Sigmoid colon (tissue), 4 donors: ENCODE results near the gene COL4A2.

ENCODE experiments used
- EP300 ChIP-seq, 4 donors: sonication (generic); formaldehyde crosslinking; IDR thresholded peaks; one replicate each; pipeline ENCODE4 v1.6.1; 2017; ENCODE audit warnings: antibody characterized with exemption in 4 of 4
- POLR2A ChIP-seq, 2 donors: fragments of 450-650 bp; IDR thresholded peaks; one replicate each; pipeline ENCODE4 v1.6.1; 2016; ENCODE audit warnings: antibody characterized with exemption in 2 of 2, mild to moderate bottlenecking in 2 of 2, moderate library complexity in 2 of 2
- POLR2AphosphoS5 ChIP-seq, 4 donors: sonication (generic); formaldehyde crosslinking; IDR thresholded peaks; one replicate each; pipeline ENCODE4 v1.6.1; 2017; ENCODE audit warnings: antibody characterized with exemption in 4 of 4
- TF ChIP-seq, protein P1 (sequence below), 4 experiments: fragments of 450-650 bp in 3 of 4; fragments of 200-600 bp in 1 of 4; IDR thresholded peaks; one replicate each; pipeline ENCODE4 v1.5.1; 2016 to 2019; ENCODE audit warnings: antibody characterized with exemption in 4 of 4, mild to moderate bottlenecking in 3 of 4, moderate library complexity in 2 of 4

DNA sequence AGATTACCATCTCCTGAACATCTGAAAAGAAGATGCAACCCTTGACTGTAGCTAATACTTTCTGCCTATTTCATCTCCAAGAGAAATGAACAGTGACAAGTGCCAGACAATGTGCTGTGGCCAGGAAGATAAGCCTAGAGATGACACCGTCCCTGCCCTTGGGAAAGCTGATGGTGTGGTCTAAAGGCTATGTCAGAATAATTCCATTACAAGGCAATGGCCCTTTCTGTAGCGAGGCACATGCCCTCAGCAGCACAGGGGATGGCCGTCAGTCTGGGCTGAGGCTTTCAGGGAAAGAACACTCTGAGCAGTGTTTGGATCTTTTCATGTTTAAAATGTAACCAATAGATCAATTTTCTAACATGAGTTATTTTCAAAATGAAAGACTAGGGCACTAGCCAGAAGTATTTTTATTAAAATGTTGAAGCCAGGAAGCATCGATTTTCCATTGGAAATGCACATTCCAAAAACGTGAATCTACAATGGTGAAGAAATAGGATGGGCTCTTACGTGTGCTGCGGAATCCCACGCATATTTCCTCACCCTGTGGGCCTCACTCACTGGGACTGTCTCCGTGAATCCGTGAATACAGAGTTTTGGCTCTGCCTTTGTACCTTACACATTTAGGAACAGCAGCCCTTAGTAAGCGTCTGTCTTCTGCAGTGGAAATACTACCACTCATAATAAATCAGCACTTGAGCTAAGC is 22.2 kb upstream of the COL4A2 start:
- TF ChIP-seq POLR2A (IDR thresholded peaks at IDR 0.05), result no peak
- TF ChIP-seq, protein P1, sequence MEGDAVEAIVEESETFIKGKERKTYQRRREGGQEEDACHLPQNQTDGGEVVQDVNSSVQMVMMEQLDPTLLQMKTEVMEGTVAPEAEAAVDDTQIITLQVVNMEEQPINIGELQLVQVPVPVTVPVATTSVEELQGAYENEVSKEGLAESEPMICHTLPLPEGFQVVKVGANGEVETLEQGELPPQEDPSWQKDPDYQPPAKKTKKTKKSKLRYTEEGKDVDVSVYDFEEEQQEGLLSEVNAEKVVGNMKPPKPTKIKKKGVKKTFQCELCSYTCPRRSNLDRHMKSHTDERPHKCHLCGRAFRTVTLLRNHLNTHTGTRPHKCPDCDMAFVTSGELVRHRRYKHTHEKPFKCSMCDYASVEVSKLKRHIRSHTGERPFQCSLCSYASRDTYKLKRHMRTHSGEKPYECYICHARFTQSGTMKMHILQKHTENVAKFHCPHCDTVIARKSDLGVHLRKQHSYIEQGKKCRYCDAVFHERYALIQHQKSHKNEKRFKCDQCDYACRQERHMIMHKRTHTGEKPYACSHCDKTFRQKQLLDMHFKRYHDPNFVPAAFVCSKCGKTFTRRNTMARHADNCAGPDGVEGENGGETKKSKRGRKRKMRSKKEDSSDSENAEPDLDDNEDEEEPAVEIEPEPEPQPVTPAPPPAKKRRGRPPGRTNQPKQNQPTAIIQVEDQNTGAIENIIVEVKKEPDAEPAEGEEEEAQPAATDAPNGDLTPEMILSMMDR (IDR thresholded peaks at IDR 0.05), result no peak
- TF ChIP-seq POLR2AphosphoS5 (IDR thresholded peaks at IDR 0.05), result peak in 1 of 4 donors; percentile 6
- no peak for TF ChIP-seq EP300 (IDR thresholded peaks at IDR 0.05)
